Measurements from ENCODE around the gene FOXN1.

Gene FOXN1

DNA sequence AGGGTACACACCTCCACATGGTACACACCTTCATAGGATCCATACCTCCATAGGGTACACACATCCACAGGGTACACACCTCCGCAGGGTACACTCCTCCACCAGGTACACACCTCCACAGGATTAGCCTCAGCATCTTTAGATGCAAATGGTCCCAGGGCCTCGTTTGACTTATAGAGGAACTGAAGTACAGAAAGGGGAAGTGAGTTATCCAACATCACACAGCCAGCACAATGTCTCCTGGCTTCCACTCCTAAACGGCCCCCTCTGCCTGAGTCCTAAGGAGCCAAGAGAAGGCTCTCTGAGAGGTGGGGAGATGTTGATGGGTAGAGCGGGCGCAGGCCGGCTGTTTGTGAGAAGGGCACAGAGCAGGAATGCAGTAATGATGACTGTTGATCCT is 12.0 kb downstream of the FOXN1 start:
- Histone ChIP-seq H3K4me3 (ENCODE audit: low read length, poor library complexity, severe bottlenecking) (no peak overlapping the region), H3K4me1 (ENCODE audit: insufficient read depth, low read length, poor library complexity, severe bottlenecking) (peaks cover 26% of the 10 kb centered on the region), H3K27me3 (ENCODE audit: insufficient read depth, low read length, poor library complexity, severe bottlenecking) (no peaks in the 10 kb centered on the region), H3K4me2 (ENCODE audit: low read depth, low read length, poor library complexity, severe bottlenecking) (no peak overlapping the region), H2AFZ (ENCODE audit: low read length) (no peak overlapping the region), H4K20me1 (ENCODE audit: insufficient read depth, low read length, poor library complexity, severe bottlenecking) (no peaks in the 10 kb centered on the region), H3K9me2 (replicated peaks; ENCODE audit: low read depth, low read length) (no peaks in the 10 kb centered on the region), H3K79me2 (ENCODE audit: insufficient read depth, low read length) (no peaks in the 10 kb centered on the region), H3K36me3 (ENCODE audit: insufficient read depth, low read length) (no peaks in the 10 kb centered on the region), H3K9me3 (ENCODE audit: insufficient read depth, low read depth, low read length) (no peaks in the 10 kb centered on the region), H3F3A (ENCODE audit: low read depth) (no peaks in the 10 kb centered on the region), H3K9ac (ENCODE audit: low read depth, low read length, poor library complexity, severe bottlenecking) (no peak overlapping the region)
- TF ChIP-seq, protein P1, sequence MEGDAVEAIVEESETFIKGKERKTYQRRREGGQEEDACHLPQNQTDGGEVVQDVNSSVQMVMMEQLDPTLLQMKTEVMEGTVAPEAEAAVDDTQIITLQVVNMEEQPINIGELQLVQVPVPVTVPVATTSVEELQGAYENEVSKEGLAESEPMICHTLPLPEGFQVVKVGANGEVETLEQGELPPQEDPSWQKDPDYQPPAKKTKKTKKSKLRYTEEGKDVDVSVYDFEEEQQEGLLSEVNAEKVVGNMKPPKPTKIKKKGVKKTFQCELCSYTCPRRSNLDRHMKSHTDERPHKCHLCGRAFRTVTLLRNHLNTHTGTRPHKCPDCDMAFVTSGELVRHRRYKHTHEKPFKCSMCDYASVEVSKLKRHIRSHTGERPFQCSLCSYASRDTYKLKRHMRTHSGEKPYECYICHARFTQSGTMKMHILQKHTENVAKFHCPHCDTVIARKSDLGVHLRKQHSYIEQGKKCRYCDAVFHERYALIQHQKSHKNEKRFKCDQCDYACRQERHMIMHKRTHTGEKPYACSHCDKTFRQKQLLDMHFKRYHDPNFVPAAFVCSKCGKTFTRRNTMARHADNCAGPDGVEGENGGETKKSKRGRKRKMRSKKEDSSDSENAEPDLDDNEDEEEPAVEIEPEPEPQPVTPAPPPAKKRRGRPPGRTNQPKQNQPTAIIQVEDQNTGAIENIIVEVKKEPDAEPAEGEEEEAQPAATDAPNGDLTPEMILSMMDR (conservative IDR thresholded peaks at IDR 0.05; ENCODE audit: low read length), result no peak
- TF ChIP-seq EZH2phosphoT487 (IDR thresholded peaks at IDR 0.05; ENCODE audit: borderline replicate concordance), result no peak

DNA sequence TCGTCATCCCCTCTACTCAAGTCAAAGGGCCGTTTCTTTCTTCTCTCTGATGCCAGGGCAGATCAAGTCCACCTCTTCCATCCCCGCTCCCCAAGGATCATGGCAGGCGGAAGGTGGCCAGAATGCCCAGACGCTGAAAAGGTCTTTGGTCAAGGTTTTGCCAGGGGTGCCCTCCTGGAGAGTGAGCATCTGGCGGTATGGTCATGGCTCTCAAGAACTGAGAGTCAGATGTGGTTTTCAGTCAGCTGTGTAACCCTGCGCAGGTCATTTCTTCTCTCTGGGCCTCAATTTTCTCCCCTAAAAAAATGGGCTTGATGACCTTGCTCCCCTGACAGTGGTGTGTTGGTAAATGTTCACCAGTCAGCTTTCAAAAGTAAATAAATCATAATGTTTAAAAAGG is 12.4 kb downstream of the FOXN1 start:
- Histone ChIP-seq H3K36me3 (ENCODE audit: insufficient read depth, low read length) (no peaks in the 10 kb centered on the region), H3K4me2 (ENCODE audit: low read depth, low read length, poor library complexity, severe bottlenecking) (no peak overlapping the region), H3F3A (ENCODE audit: low read depth) (no peaks in the 10 kb centered on the region), H3K4me1 (ENCODE audit: insufficient read depth, low read length, poor library complexity, severe bottlenecking) (peaks cover 26% of the 10 kb centered on the region), H3K4me3 (ENCODE audit: low read length, poor library complexity, severe bottlenecking) (no peak overlapping the region), H3K9me2 (replicated peaks; ENCODE audit: low read depth, low read length) (no peaks in the 10 kb centered on the region), H4K20me1 (ENCODE audit: insufficient read depth, low read length, poor library complexity, severe bottlenecking) (no peaks in the 10 kb centered on the region), H3K27me3 (ENCODE audit: insufficient read depth, low read length, poor library complexity, severe bottlenecking) (no peaks in the 10 kb centered on the region), H3K79me2 (ENCODE audit: insufficient read depth, low read length) (no peaks in the 10 kb centered on the region), H2AFZ (ENCODE audit: low read length) (no peak overlapping the region), H3K9ac (ENCODE audit: low read depth, low read length, poor library complexity, severe bottlenecking) (no peak overlapping the region), H3K9me3 (ENCODE audit: insufficient read depth, low read depth, low read length) (no peaks in the 10 kb centered on the region)
- no peak for TF ChIP-seq EZH2phosphoT487 (IDR thresholded peaks at IDR 0.05; ENCODE audit: borderline replicate concordance)
- TF ChIP-seq, protein P1 (conservative IDR thresholded peaks at IDR 0.05; ENCODE audit: low read length), result no peak

DNA sequence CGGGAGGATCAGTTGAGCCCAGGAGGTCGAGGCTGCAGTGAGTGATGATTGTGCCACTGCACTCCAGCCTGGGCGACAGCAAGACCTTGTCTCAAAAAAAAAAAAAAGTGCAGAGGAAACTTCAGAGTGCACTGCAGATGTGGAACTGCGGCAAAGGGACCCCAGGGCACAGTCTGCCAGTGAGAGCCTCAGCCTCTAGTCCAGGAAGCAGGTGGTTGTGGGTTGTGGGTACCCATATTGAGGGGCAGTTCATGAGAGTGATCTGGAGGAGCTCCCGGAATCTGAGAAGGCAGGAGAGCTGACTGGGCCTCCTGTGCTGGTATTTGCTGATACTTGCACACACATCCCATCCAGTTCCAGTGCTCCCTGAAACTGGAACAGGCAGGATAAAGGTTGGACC is 13.1 kb downstream of the FOXN1 start:
- Histone ChIP-seq H3K4me2 (ENCODE audit: low read depth, low read length, poor library complexity, severe bottlenecking) (peak overlapping the region; percentile 74), H2AFZ (ENCODE audit: low read length) (no peak overlapping the region)

More for the DNA sequence above, 13.1 kb downstream of the FOXN1 start:
- Histone ChIP-seq H3K9ac (ENCODE audit: low read depth, low read length, poor library complexity, severe bottlenecking) (peak overlapping the region; percentile 37), H3K79me2 (ENCODE audit: insufficient read depth, low read length) (no peaks in the 10 kb centered on the region), H3K36me3 (ENCODE audit: insufficient read depth, low read length) (no peaks in the 10 kb centered on the region), H3K9me2 (replicated peaks; ENCODE audit: low read depth, low read length) (no peaks in the 10 kb centered on the region), H3K27me3 (ENCODE audit: insufficient read depth, low read length, poor library complexity, severe bottlenecking) (no peaks in the 10 kb centered on the region), H3F3A (ENCODE audit: low read depth) (no peaks in the 10 kb centered on the region), H3K4me3 (ENCODE audit: low read length, poor library complexity, severe bottlenecking) (peak overlapping the region; percentile 35), H3K9me3 (ENCODE audit: insufficient read depth, low read depth, low read length) (no peaks in the 10 kb centered on the region), H3K4me1 (ENCODE audit: insufficient read depth, low read length, poor library complexity, severe bottlenecking) (peaks cover 26% of the 10 kb centered on the region), H4K20me1 (ENCODE audit: insufficient read depth, low read length, poor library complexity, severe bottlenecking) (no peaks in the 10 kb centered on the region)
- TF ChIP-seq EZH2phosphoT487 (IDR thresholded peaks at IDR 0.05; ENCODE audit: borderline replicate concordance), result no peak
- TF ChIP-seq, protein P1 (conservative IDR thresholded peaks at IDR 0.05; ENCODE audit: low read length), result no peak

All from Loucy (cell line).